ENCODE measurements around the gene ZBTB20. TPM values are rescaled to one million over a fixed set of nuclear protein-coding genes. Genes with fewer than 3 reads are reported as not detected.

ZBTB20 gene
- total RNA-seq, 4 donors from 2014 or later, result 148 to 242 (median 188) TPM

DNA sequence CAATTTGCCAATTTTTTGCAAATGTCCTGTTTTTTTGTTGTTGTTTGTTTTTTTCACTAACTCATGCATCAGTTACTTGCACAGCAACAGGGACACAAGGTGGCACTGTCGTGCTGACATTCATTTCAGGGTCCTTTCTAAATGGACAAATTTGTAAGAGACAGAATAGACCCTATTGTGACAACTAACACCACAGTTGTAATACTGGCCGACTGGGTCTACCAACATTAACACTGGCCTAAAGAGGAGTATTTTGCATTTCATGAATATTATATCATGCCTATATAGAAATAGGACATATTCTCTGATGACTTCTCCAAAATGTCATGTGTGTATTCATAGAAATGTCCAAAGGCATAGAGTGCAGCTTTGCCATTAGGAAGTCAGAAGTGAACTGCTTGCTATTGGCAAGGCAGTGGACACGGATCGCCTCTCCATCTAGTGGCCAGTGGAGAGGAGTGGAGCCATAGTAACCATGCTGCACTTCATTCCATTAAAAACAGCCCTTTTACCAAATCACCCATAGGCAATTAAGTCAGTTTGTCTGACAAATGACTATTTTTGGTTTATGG lies 54.8 kb downstream of the ZBTB20 start:
- H3K27me3 ChIP-seq, result no peaks in the 10 kb centered on the region
- peak; percentile 82 to 89 for DNase-seq
- no peaks in the 10 kb centered on the region for H3K36me3 ChIP-seq
- peak overlapping the region; percentile 41 to 73 (median 55) for H3K27ac ChIP-seq
- intact Hi-C loops (cut with DNase I), result no loop called here
- peaks cover 55 to 72% of the 10 kb centered on the region in 2 donors for H3K4me1 ChIP-seq
- H3K9me3 ChIP-seq, result no peaks in the 10 kb centered on the region
- no peak overlapping the region for H3K4me3 ChIP-seq (replicated peaks in 1 of 3)
- 7 to 9% methylated on average over 4 of the region's 4 CpGs for WGBS, 2 donors
- TF ChIP-seq, protein P1, sequence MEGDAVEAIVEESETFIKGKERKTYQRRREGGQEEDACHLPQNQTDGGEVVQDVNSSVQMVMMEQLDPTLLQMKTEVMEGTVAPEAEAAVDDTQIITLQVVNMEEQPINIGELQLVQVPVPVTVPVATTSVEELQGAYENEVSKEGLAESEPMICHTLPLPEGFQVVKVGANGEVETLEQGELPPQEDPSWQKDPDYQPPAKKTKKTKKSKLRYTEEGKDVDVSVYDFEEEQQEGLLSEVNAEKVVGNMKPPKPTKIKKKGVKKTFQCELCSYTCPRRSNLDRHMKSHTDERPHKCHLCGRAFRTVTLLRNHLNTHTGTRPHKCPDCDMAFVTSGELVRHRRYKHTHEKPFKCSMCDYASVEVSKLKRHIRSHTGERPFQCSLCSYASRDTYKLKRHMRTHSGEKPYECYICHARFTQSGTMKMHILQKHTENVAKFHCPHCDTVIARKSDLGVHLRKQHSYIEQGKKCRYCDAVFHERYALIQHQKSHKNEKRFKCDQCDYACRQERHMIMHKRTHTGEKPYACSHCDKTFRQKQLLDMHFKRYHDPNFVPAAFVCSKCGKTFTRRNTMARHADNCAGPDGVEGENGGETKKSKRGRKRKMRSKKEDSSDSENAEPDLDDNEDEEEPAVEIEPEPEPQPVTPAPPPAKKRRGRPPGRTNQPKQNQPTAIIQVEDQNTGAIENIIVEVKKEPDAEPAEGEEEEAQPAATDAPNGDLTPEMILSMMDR (IDR thresholded peaks at IDR 0.05), result peak; percentile 38 to 62 (median 47)
- TF ChIP-seq POLR2A (IDR thresholded peaks at IDR 0.05), result no peak

GRCh38 chr3:115090712-115091111 lies 56.4 kb downstream of the ZBTB20 start:
- peak overlapping the region in 2 of 3 donors; percentile 55 to 73 for H3K27ac ChIP-seq
- H3K4me1 ChIP-seq, result peaks cover 55 to 57% of the 10 kb centered on the region in 2 donors
- no peak overlapping the region for H3K4me3 ChIP-seq (replicated peaks in 1 of 3)
- no peaks in the 10 kb centered on the region for H3K27me3 ChIP-seq
- TF ChIP-seq POLR2A (IDR thresholded peaks at IDR 0.05), result no peak
- TF ChIP-seq, protein P1 (IDR thresholded peaks at IDR 0.05), result no peak
- no peak for DNase-seq
- intact Hi-C loops (cut with DNase I), result no loop called here
- H3K9me3 ChIP-seq, result no peaks in the 10 kb centered on the region
- 89 to 99% methylated on average over 1 of the region's 1 CpG for WGBS, 2 donors
- H3K36me3 ChIP-seq, result no peaks in the 10 kb centered on the region

GRCh38 chr3:115089481-115089880 lies 57.6 kb downstream of the ZBTB20 start:
- Histone ChIP-seq H3K9me3 (no peaks in the 10 kb centered on the region), H3K4me3 (replicated peaks in 1 of 3) (no peak overlapping the region), H3K4me1 (peaks cover 44 to 50% of the 10 kb centered on the region in 2 donors), H3K36me3 (no peaks in the 10 kb centered on the region), H3K27me3 (no peaks in the 10 kb centered on the region), H3K27ac (no peak overlapping the region)
- no peak for TF ChIP-seq POLR2A (IDR thresholded peaks at IDR 0.05)
- TF ChIP-seq, protein P1 (IDR thresholded peaks at IDR 0.05), result no peak
- 93 to 94% methylated on average over 2 of the region's 2 CpGs for WGBS, 2 donors
- intact Hi-C loops (cut with DNase I), result no loop called here
- no peak for DNase-seq

DNA sequence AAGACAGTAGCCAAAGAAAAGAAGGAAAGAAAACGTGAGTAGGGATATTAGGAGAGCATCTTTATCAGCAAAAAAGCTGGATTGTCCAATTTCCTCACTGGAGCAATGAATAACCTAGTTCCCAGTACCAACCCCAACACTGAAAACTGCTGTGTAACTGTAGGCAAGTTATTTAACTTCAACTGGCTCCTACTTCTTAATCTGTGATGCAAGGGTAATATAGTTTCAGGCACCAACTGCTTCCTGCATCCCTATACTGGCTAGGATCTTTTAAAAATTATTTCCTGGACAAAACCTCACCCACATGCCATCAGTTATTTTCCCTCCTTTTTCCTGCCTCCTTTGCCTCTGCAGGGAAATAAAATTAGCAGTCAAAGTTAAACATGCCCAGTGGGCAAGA lies 59.6 kb downstream of the ZBTB20 start:
- no peak for DNase-seq
- no peak overlapping the region for H3K4me3 ChIP-seq (replicated peaks in 1 of 3)
- H3K27me3 ChIP-seq, result no peaks in the 10 kb centered on the region
- no peak for TF ChIP-seq POLR2A (IDR thresholded peaks at IDR 0.05)
- TF ChIP-seq, protein P1 (IDR thresholded peaks at IDR 0.05), result no peak
- peaks cover 30 to 32% of the 10 kb centered on the region in 2 donors for H3K4me1 ChIP-seq
- intact Hi-C loops (cut with DNase I), result no loop called here
- WGBS, 2 donors, result 62 to 81% methylated on average over 1 of the region's 1 CpG
- no peaks in the 10 kb centered on the region for H3K9me3 ChIP-seq
- no peak overlapping the region for H3K27ac ChIP-seq
- no peaks in the 10 kb centered on the region for H3K36me3 ChIP-seq

- Histone ChIP-seq H3K4me1 (peaks cover 20% of the 10 kb centered on the region in 2 donors), H3K9me3 (no peaks in the 10 kb centered on the region), H3K27me3 (no peaks in the 10 kb centered on the region), H3K36me3 (no peaks in the 10 kb centered on the region), H3K4me3 (replicated peaks in 1 of 3) (no peak overlapping the region), H3K27ac (no peak overlapping the region)
- intact Hi-C loops (cut with DNase I), result no loop called here
- no peak for DNase-seq
- TF ChIP-seq, protein P1 (IDR thresholded peaks at IDR 0.05), result no peak
- TF ChIP-seq POLR2A (IDR thresholded peaks at IDR 0.05), result no peak
- WGBS, 2 donors, result 93 to 94% methylated on average over 2 of the region's 2 CpGs
Measured at GRCh38 chr3:115086344-115086743, 60.7 kb downstream of the ZBTB20 start.

Data from thyroid gland (tissue), 4 donors.